GM23338 (cell line): ENCODE results near the gene PADI1.
"Not testable (repeated sequence)": the region's sequence is repeated elsewhere in the genome, so short reads cannot be mapped to it uniquely, and the experiment has no call there.

Source experiments
- EZH2phosphoT487 ChIP-seq: fragments of 200-600 bp; sonication (generic); IDR thresholded peaks from one replicate; pipeline ENCODE4 v1.8.1; 2018; ENCODE audit warnings: antibody characterized with exemption; ENCODE audit not compliant: unreplicated experiment
- TF ChIP-seq, protein P1 (sequence below), 2 experiments: fragments of 200-600 bp in 1 of 2; sonication (generic) in 1 of 2; conservative IDR thresholded peaks; 2 replicates each; pipeline versions ENCODE4 v1.5.1 to v1.6.1; 2016 to 2017; ENCODE audit warnings: antibody characterized with exemption in 2 of 2, low read depth in 2 of 2, mild to moderate bottlenecking in 2 of 2, moderate library complexity in 1 of 2

DNA sequence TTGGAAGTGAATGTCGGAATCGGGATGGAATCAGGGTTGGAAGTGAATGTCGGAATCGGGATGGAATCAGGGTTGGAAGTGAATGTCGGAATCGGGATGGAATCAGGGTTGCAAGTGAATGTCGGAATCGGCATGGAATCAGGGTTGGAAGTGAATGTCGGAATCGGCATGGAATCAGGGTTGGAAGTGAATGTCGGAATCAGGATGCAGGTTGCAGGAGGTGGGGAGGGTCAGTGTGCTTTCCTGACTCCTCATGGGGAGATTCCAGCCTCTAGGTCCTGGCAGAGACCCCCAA lies 36.8 kb downstream of the PADI1 start:
- TF ChIP-seq, protein P1, sequence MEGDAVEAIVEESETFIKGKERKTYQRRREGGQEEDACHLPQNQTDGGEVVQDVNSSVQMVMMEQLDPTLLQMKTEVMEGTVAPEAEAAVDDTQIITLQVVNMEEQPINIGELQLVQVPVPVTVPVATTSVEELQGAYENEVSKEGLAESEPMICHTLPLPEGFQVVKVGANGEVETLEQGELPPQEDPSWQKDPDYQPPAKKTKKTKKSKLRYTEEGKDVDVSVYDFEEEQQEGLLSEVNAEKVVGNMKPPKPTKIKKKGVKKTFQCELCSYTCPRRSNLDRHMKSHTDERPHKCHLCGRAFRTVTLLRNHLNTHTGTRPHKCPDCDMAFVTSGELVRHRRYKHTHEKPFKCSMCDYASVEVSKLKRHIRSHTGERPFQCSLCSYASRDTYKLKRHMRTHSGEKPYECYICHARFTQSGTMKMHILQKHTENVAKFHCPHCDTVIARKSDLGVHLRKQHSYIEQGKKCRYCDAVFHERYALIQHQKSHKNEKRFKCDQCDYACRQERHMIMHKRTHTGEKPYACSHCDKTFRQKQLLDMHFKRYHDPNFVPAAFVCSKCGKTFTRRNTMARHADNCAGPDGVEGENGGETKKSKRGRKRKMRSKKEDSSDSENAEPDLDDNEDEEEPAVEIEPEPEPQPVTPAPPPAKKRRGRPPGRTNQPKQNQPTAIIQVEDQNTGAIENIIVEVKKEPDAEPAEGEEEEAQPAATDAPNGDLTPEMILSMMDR (conservative IDR thresholded peaks at IDR 0.05; ENCODE audit: low read depth in 2 of 2): not testable (repeated sequence)
- not testable (repeated sequence) for TF ChIP-seq EZH2phosphoT487
